Central memory CD8-positive, alpha-beta T cell (primary cell): ENCODE results near the gene ZBTB39.

ENCODE experiments used
- ATAC-seq: fragments of 150-1000 bp; cut with Tn5 transposase; replicated peaks from 2 replicates; pipeline ENCODE4 v1.10.0; 2022; ENCODE audit warnings: mild to moderate bottlenecking, moderate FRiP score, moderate number of reproducible peaks; ENCODE audit not compliant: poor library complexity, severe bottlenecking; ENCODE audit errors: extremely low read depth
- DNase-seq, 2 donors: peaks; one replicate each; pipeline ENCODE4 v3.0.0; 2021; ENCODE audit warnings: low spot score in 2 of 2
- H3K27ac Mint-ChIP-seq: one replicate; pipeline ENCODE4 v1.8.0; 2022; ENCODE audit warnings: low read depth, mild to moderate bottlenecking, moderate library complexity, mixed read lengths
- H3K27me3 Mint-ChIP-seq: one replicate; pipeline ENCODE4 v1.8.0; 2022; ENCODE audit warnings: mixed read lengths
- H3K36me3 Mint-ChIP-seq: one replicate; pipeline ENCODE4 v1.8.0; 2022; ENCODE audit warnings: mild to moderate bottlenecking, moderate library complexity, mixed read lengths; ENCODE audit not compliant: insufficient read depth
- H3K4me1 Mint-ChIP-seq: one replicate; pipeline ENCODE4 v1.8.0; 2022; ENCODE audit warnings: mixed read lengths
- H3K4me3 Mint-ChIP-seq: one replicate; pipeline ENCODE4 v1.8.0; 2022; ENCODE audit warnings: mild to moderate bottlenecking, moderate library complexity, mixed read lengths
- H3K9me3 Mint-ChIP-seq: one replicate; pipeline ENCODE4 v1.8.0; 2022; ENCODE audit warnings: mixed read lengths

ZBTB39 gene

DNA sequence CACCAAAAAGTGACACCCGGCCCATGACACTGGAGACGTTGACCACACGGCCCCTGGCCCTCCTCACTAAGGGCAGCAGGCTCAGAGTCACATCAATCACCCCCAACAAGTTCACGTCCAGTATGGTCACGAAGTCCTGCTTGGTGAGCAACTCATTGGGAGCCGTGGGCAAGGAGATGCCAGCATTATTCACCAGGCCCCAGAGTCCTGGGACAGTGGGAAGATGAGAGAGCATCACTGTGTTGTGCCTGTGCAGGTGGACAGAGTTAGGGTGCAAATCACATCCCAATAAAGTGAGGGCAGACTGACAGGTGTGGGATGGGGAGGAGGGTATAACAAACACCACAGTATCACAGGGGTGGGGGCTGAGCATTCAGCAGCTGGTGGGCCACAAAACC, 51.4 kb downstream of the ZBTB39 start:
- no peak for ATAC-seq
- Mint-ChIP-seq H3K36me3 (no peaks in the 10 kb centered on the region), H3K9me3 (no peaks in the 10 kb centered on the region), H3K4me1 (no peaks in the 10 kb centered on the region), H3K27me3 (peaks cover 10% of the 10 kb centered on the region), H3K27ac (no peak overlapping the region), H3K4me3 (no peak overlapping the region)
- DNase-seq, result no peak

DNA sequence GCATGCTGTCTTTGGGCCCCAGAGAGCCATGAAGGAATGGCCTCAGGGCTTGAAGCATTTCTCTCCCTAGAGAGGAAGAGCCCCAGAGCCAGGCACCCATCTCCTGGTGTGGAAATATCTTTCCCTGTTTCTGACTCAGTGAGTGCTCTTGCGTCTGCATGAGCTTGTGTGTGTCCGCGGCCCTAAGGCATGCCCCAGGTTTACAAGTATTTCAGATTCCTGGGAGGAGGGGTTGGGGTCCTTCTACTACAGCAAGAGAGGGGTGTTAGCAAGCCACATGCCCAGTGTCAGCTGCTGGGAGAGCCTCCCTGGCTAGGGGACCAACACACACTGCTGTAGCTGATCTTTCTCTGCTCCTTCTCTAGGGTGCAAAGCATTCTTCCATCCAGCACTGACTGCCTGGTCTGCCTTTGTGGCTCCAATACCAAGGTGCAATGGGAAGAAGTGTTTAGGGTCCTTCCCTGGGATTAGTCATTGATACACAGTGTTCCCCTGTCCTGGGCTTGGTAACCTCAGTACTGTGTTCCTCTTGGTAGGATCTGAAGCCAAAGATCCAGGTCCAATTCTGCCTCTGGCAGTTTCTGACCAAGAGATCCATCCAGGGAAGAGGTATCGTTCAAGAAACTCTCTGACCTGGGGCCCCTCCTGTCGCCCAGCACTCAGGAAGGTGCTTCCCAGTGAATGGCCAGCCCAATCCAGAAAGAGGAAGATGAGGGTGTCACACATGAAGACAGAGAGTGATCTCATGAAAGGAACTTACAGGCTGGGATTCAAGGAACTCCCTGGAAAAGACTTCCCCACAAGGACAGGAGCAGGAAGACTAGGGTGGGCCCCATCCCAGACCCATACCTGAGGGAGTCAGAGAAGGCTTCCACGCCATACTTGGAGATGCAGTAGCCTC, 52.0 kb downstream of the ZBTB39 start:
- H3K36me3 Mint-ChIP-seq, result no peaks in the 10 kb centered on the region
- no peak for DNase-seq
- no peak for ATAC-seq
- no peaks in the 10 kb centered on the region for H3K4me1 Mint-ChIP-seq
- H3K27me3 Mint-ChIP-seq, result peaks cover 4% of the 10 kb centered on the region
- H3K4me3 Mint-ChIP-seq, result no peak overlapping the region
- no peak overlapping the region for H3K27ac Mint-ChIP-seq
- no peaks in the 10 kb centered on the region for H3K9me3 Mint-ChIP-seq

DNA sequence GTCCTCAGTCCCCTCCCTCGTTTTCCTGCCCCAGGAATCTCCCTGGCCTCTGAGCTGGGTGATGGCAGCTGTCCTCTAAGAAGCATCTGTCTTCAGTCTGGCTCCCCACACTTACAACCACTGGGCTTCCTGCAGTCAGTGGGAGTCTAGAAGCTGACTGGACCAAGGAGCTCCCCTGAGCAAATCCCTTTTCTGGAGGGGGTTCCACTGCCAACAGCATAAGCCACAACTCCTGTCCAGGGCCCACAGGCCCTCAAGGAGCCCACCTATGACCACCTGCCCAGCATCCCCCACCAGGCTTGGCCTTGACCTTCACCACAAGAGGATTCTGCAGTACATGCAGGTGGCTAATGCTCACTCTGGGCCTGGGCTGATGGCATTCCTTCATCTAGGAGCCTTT, 53.0 kb downstream of the ZBTB39 start:
- Mint-ChIP-seq H3K9me3 (no peaks in the 10 kb centered on the region), H3K27ac (no peak overlapping the region), H3K4me3 (no peak overlapping the region), H3K4me1 (no peaks in the 10 kb centered on the region), H3K36me3 (no peaks in the 10 kb centered on the region), H3K27me3 (no peaks in the 10 kb centered on the region)
- ATAC-seq (no peak), DNase-seq (no peak)

DNA sequence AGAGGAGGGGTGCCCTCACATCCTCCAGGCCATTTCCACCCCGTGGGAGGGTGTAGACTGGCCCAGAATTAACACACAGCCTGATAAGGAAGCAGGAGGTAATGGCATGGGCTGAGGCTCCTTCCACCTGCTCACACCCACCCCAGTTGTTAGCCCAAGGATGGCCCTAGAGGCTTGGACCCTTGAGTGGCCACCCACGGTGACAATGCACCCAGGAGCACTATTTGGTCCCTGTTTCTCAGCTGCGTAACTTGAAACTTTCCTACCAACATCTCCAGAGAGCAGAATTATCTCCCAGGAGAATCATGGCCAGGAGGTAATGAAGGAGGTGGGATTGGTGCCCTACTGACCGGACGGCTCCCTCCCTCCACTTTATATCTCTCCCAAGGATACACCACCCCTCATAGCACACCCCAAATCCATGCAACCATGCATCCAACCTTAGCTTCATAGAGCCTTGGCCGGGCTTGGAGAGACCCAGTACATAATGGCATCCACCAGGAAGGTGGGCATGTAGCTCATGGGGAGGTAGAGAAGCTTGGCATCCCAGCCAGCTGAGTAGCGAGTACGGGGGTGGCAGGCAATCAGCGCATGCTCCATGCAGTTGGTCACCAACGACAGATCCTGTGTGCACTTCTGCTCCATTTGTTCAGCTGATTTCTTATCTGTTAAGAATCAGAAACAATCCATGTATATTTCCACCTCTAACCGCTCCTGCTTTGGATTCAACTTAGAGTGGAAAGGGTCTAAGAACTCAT, 54.6 kb downstream of the ZBTB39 start:
- Mint-ChIP-seq H3K27me3 (peaks cover 9% of the 10 kb centered on the region), H3K27ac (no peak overlapping the region), H3K4me3 (no peak overlapping the region), H3K36me3 (no peaks in the 10 kb centered on the region), H3K4me1 (no peaks in the 10 kb centered on the region), H3K9me3 (no peaks in the 10 kb centered on the region)
- ATAC-seq, result no peak
- no peak for DNase-seq

DNA sequence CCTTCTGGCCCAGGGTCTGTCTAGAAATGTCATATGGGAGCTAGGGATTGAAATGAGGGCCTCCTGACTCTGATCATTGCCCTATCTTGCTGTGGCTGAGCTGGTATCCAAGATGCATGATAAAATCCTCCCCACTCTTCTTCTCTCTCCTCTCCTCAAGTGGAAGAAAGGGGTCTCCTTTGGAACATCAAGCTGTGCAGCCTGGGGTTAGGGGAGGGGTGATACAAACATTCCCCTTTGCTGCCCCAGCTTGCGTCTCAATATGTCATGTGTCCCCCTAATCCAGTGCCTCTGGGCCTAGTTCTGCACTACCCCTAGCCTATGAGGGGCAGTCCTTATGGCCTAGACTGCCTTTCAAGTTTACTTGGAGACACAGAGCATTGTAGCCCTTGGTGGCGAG, 57.5 kb downstream of the ZBTB39 start:
- Mint-ChIP-seq H3K9me3 (no peaks in the 10 kb centered on the region), H3K4me3 (no peak overlapping the region), H3K4me1 (no peaks in the 10 kb centered on the region), H3K36me3 (no peaks in the 10 kb centered on the region), H3K27ac (no peak overlapping the region), H3K27me3 (peaks cover 16% of the 10 kb centered on the region)
- no peak for ATAC-seq
- DNase-seq, result no peak
